ENCODE results near the gene UBL5.

The UBL5 gene

DNA sequence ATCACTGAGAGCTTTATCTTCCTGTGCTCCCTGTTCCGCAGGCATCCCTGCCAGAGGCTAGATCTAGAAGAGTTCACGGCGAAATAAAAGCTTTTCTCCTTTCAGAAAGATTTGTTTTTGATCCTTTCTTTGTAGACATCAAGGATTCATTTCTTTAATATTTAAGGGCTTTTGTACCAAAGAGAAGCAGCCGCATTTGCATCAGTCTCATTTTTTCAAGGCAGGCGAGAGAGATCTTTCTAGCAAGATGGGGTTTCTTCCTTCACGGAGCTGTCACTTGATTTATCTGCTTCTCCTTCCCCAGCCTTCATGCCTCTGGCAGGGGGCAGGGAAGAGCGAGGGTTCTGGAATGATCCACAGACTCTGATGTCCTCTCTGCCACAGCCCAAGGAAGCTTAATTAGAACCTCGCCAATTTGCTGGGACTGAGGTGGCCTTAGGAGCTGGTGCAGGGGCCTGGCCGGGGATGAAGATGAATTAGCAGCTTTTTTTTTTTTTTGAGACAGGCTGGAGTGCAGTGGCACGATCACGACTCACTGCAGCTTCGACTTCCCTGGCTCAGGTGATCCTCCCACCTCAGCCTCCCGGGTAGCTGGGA lies 47.4 kb downstream of the UBL5 start:
- no peaks in the 10 kb centered on the region for H3K9me3 ChIP-seq (ENCODE audit: control insufficient read depth, low read depth, low read length)
- H3K4me1 ChIP-seq (ENCODE audit: control insufficient read depth, low read depth, low read length) = no peaks in the 10 kb centered on the region
- no peaks in the 10 kb centered on the region for H3K27me3 ChIP-seq (ENCODE audit: control insufficient read depth, insufficient read depth, low read length)
- no peaks in the 10 kb centered on the region for H3K36me3 ChIP-seq (ENCODE audit: control insufficient read depth, low read depth, low read length)
- H3K27ac ChIP-seq (ENCODE audit: low read length) = no peak overlapping the region
- H3K9ac ChIP-seq (ENCODE audit: low read length) = no peak overlapping the region
- no peak overlapping the region for H3K4me3 ChIP-seq (ENCODE audit: low read length)

DNA sequence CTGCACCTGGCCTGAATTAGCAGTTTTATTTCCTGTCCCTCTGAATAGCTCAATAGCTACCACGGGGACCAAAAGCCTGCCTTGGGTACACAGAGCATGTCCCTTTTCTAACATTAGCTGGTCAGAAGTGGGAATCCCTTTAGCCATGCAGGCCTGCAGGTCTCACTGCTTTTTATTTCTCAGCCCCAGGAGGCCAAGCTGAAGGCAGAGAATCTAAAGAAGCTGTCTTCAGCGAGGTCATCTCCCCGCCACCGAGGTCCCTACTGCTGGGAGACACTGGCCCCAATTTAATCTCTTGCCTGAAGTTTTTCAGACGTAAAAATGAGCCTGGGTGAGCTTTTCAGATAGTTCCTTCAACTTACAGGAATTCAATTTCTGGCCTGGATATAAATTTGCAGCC lies 48.1 kb downstream of the UBL5 start:
- no peaks in the 10 kb centered on the region for H3K4me1 ChIP-seq (ENCODE audit: control insufficient read depth, low read depth, low read length)
- H3K27me3 ChIP-seq (ENCODE audit: control insufficient read depth, insufficient read depth, low read length) = no peaks in the 10 kb centered on the region
- H3K36me3 ChIP-seq (ENCODE audit: control insufficient read depth, low read depth, low read length) = no peaks in the 10 kb centered on the region
- no peak overlapping the region for H3K4me3 ChIP-seq (ENCODE audit: low read length)
- H3K9ac ChIP-seq (ENCODE audit: low read length) = no peak overlapping the region
- no peak overlapping the region for H3K27ac ChIP-seq (ENCODE audit: low read length)
- H3K9me3 ChIP-seq (ENCODE audit: control insufficient read depth, low read depth, low read length) = no peaks in the 10 kb centered on the region

DNA sequence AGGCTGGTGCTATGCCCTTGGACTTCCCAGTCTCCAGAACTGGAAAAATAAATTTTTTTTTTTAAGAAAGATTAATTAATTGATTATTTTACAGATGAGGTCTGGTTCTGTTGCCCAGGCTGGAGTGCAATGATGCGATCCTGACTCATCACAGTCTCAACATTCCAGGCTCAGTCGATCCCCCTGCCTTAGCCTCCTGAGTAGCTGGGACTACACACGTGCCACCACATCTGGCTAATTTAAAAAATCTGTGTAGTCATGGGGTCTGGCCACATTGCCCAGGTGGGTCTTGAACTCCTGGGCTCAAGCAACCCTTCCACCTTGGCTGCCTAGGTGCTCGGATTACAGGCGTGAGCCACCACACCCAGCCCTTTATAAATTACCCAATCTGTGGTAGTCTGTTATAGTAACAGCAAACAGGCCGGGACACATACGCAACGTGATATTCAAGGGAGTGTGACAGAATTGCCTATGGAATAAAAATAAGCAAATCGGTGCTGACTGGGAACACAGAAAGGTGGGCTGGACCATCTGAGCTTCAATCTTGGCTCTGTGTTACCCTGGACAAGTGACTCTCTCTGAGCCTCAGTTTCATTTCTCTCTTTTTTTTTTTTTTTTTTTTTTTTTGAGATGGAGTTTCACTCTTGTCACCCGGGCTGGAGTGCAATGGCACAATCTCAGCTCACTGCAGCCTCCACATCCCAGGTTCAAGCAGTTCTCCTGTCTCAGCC lies 50.2 kb downstream of the UBL5 start:
- Histone ChIP-seq H3K27me3 (ENCODE audit: control insufficient read depth, insufficient read depth, low read length) (no peaks in the 10 kb centered on the region), H3K4me3 (ENCODE audit: low read length) (no peak overlapping the region), H3K9me3 (ENCODE audit: control insufficient read depth, low read depth, low read length) (no peaks in the 10 kb centered on the region), H3K36me3 (ENCODE audit: control insufficient read depth, low read depth, low read length) (no peaks in the 10 kb centered on the region), H3K4me1 (ENCODE audit: control insufficient read depth, low read depth, low read length) (no peaks in the 10 kb centered on the region), H3K27ac (ENCODE audit: low read length) (no peak overlapping the region), H3K9ac (ENCODE audit: low read length) (no peak overlapping the region)

GRCh38 chr19:9878511-9879196 lies 50.9 kb downstream of the UBL5 start:
- Histone ChIP-seq H3K9me3 (ENCODE audit: control insufficient read depth, low read depth, low read length) (no peaks in the 10 kb centered on the region), H3K4me3 (ENCODE audit: low read length) (no peak overlapping the region), H3K27me3 (ENCODE audit: control insufficient read depth, insufficient read depth, low read length) (no peaks in the 10 kb centered on the region), H3K4me1 (ENCODE audit: control insufficient read depth, low read depth, low read length) (peaks cover 7% of the 10 kb centered on the region), H3K9ac (ENCODE audit: low read length) (no peak overlapping the region), H3K36me3 (ENCODE audit: control insufficient read depth, low read depth, low read length) (no peaks in the 10 kb centered on the region), H3K27ac (ENCODE audit: low read length) (no peak overlapping the region)
